PC-9 (cell line): ENCODE measurements around the gene NAA38. TPM values are rescaled to one million over a fixed set of nuclear protein-coding genes. Genes with fewer than 3 reads are reported as not detected.

ENCODE experiments used
- BruUV-seq: library from RNA; stranded (reverse); fragments of 400-500 nt; replicated peaks from 2 replicates; lab custom pipeline; 2021; lab: Mats Ljungman, UMichigan
- CTCF ChIA-PET: fragments of 300-600 bp; sonication (Branson Sonifier 250); formaldehyde crosslinking; loops from one replicate; lab custom pipeline; 2022; ENCODE audit warnings: antibody characterized with exemption; lab: Charles Lee
- POLR2A ChIA-PET: fragments of 300-600 bp; sonication (Branson Sonifier 250); formaldehyde crosslinking; loops from one replicate; lab custom pipeline; 2022; ENCODE audit warnings: antibody characterized with exemption; ENCODE audit not compliant: unreplicated experiment; lab: Charles Lee
- DNase-seq, 2 experiments: peaks; one replicate each; pipeline versions ENCODE4 v3.0.0 to v3.0.0-alpha.2; 2015 to 2022; ENCODE audit warnings: mixed read lengths in 1 of 2
- H2AFZ ChIP-seq: fragments of 200-600 bp; sonication (generic); 2 replicates; pipeline ENCODE4 v1.8.1; 2017; ENCODE audit warnings: antibody characterized with exemption
- H3F3A ChIP-seq: fragments of 200-600 bp; sonication (generic); 2 replicates; pipeline ENCODE4 v1.8.1; 2017; ENCODE audit warnings: antibody characterized with exemption, mild to moderate bottlenecking, low read depth; ENCODE audit not compliant: insufficient read depth
- H3K27ac ChIP-seq: fragments of 200-600 bp; sonication (generic); 2 replicates; pipeline ENCODE4 v1.6.1; 2016; ENCODE audit warnings: mixed run types
- H3K27me3 ChIP-seq: fragments of 200-600 bp; sonication (generic); 2 replicates; pipeline ENCODE4 v1.6.1; 2016; ENCODE audit warnings: low read depth, mixed run types; ENCODE audit not compliant: insufficient read depth
- H3K36me3 ChIP-seq: fragments of 200-600 bp; sonication (generic); 2 replicates; pipeline ENCODE4 v1.6.1; 2016; ENCODE audit warnings: low read depth, mixed run types
- H3K4me1 ChIP-seq: fragments of 200-600 bp; sonication (generic); replicated peaks from 2 replicates; pipeline ENCODE4 v1.6.1; 2016; ENCODE audit warnings: mixed run types; ENCODE audit not compliant: insufficient read depth
- H3K4me2 ChIP-seq: fragments of 200-600 bp; sonication (generic); 2 replicates; pipeline ENCODE4 v1.6.1; 2017; ENCODE audit warnings: mixed run types
- H3K4me3 ChIP-seq: fragments of 200-600 bp; sonication (generic); 2 replicates; pipeline ENCODE4 v1.6.1; 2016; ENCODE audit warnings: mixed run types
- H3K79me2 ChIP-seq: fragments of 200-600 bp; sonication (generic); 2 replicates; pipeline ENCODE4 v1.6.1; 2017; ENCODE audit warnings: low read depth, mixed run types
- H3K9me2 ChIP-seq: fragments of 200-600 bp; sonication (generic); 2 replicates; pipeline ENCODE4 v1.8.1; 2017; ENCODE audit warnings: mild to moderate bottlenecking; ENCODE audit not compliant: insufficient read depth
- H3K9me3 ChIP-seq: fragments of 200-600 bp; sonication (generic); 2 replicates; pipeline ENCODE4 v1.8.1; 2016; ENCODE audit warnings: low read depth; ENCODE audit not compliant: insufficient read depth
- H4K20me1 ChIP-seq: fragments of 200-600 bp; sonication (generic); 2 replicates; pipeline ENCODE4 v1.8.1; 2017; ENCODE audit not compliant: insufficient read depth
- CTCF ChIP-seq: fragments of 200-600 bp; sonication (generic); conservative IDR thresholded peaks from 2 replicates; pipeline ENCODE4 v1.6.1; 2017; ENCODE audit warnings: mixed run types, antibody characterized with exemption, mild to moderate bottlenecking, moderate library complexity
- EZH2 ChIP-seq: fragments of 200-600 bp; sonication (generic); IDR thresholded peaks from 2 replicates; pipeline ENCODE4 v1.8.0; 2017; ENCODE audit warnings: antibody characterized with exemption, low read depth
- intact Hi-C: fragments of 100-400 bp; cut with micrococcal nuclease; formaldehyde crosslinking; loops from one replicate; pipeline ENCODE4 v1.10.0; 2022; ENCODE audit not compliant: unreplicated experiment
- total RNA-seq: library from RNA; stranded (reverse); gene quantifications from 2 replicates; pipeline ENCODE4 v1.2.3, GENCODE V29; 2021

NAA38 gene
- total RNA-seq, 1 experiment from 2014 or later = 159 TPM

GRCh38 chr17:7856011-7856810, 1.1 kb downstream of the NAA38 start:
- H3K9me2 ChIP-seq = no peaks in the 10 kb centered on the region
- no peaks in the 10 kb centered on the region for H3K27me3 ChIP-seq
- peak overlapping the region; percentile 97 for H3K4me3 ChIP-seq
- H3F3A ChIP-seq = peaks cover 11% of the 10 kb centered on the region
- no peaks in the 10 kb centered on the region for H4K20me1 ChIP-seq
- 0 out of 2 replicates have a peak overlapping the region, but pooled peaks have one; percentile 50 for H2AFZ ChIP-seq
- ChIA-PET CTCF (interaction anchor here (0.6 to 1.5 kb wide), 4 partner anchors 11 to 187 kb away, joined by 3 to 12 read pairs (median 7); no protein-coding TSS in a partner anchor), POLR2A (interaction anchor here (0.5 to 0.7 kb wide), 4 partner anchors 15 to 558 kb away, joined by 3 to 6 read pairs (median 4); no protein-coding TSS in a partner anchor)
- H3K9me3 ChIP-seq = no peaks in the 10 kb centered on the region
- intact Hi-C loops = loop anchor here (5.0 to 10.0 kb wide), 2 partner anchors 34 to 271 kb away; partner anchors contain the start of gene MPDU1
- H3K79me2 ChIP-seq = peaks cover 18% of the 10 kb centered on the region
- peak overlapping the region; percentile 79 for H3K27ac ChIP-seq
- peaks cover 13% of the 10 kb centered on the region for H3K4me1 ChIP-seq
- DNase-seq = no peak
- no peak for TF ChIP-seq CTCF
- TF ChIP-seq EZH2 = no peak
- no peaks in the 10 kb centered on the region for H3K36me3 ChIP-seq
- no TSS peak for BruUV-seq
- peak overlapping the region; percentile 97 for H3K4me2 ChIP-seq

- Histone ChIP-seq H3K4me1 (peaks cover 13% of the 10 kb centered on the region), H3K9me3 (no peaks in the 10 kb centered on the region), H3K9me2 (no peaks in the 10 kb centered on the region), H3K4me2 (peak overlapping the region; percentile 97), H3K79me2 (peaks cover 18% of the 10 kb centered on the region), H3F3A (peaks cover 11% of the 10 kb centered on the region), H3K27ac (peak overlapping the region; percentile 79; the same call in 1 of the 2 replicates), H3K4me3 (peak overlapping the region; percentile 97), H4K20me1 (no peaks in the 10 kb centered on the region), H2AFZ (no peak overlapping the region), H3K36me3 (no peaks in the 10 kb centered on the region), H3K27me3 (no peaks in the 10 kb centered on the region)
- POLR2A ChIA-PET = interaction anchor here (0.5 to 0.7 kb wide), 3 partner anchors 15 to 557 kb away, joined by 4 to 6 read pairs (median 5); no protein-coding TSS in a partner anchor
- no TSS peak for BruUV-seq
- intact Hi-C loops = loop anchor here (5.0 to 10.0 kb wide), 2 partner anchors 33 to 271 kb away; partner anchors contain the start of gene MPDU1
- TF ChIP-seq CTCF (no peak), EZH2 (no peak)
- DNase-seq = no peak
- CTCF ChIA-PET = interaction anchor here (0.6 to 0.9 kb wide), 2 partner anchors 11 to 186 kb away, joined by 3 to 7 read pairs; no protein-coding TSS in a partner anchor
Observed at GRCh38 chr17:7855660-7856010, 1.7 kb downstream of the NAA38 start.

GRCh38 chr17:7854851-7855659, 2.3 kb downstream of the NAA38 start, which contains the start of gene TMEM88:
TMEM88 (plus strand) TSS chr17:7855066; CDS start chr17:7855075, 9 bp downstream.
- Histone ChIP-seq H3K9me3 (no peaks in the 10 kb centered on the region), H3K79me2 (peaks cover 18% of the 10 kb centered on the region), H3K36me3 (no peaks in the 10 kb centered on the region), H3K27me3 (no peaks in the 10 kb centered on the region), H3K9me2 (no peaks in the 10 kb centered on the region), H3F3A (peaks cover 11% of the 10 kb centered on the region), H3K27ac (peak within 1 kb of the TSS; percentile 79; the same call in 1 of the 2 replicates), H4K20me1 (no peaks in the 10 kb centered on the region), H2AFZ (no peak within 1 kb of the TSS), H3K4me1 (peaks cover 13% of the 10 kb centered on the region), H3K4me3 (peak within 1 kb of the TSS; percentile 97), H3K4me2 (peak within 1 kb of the TSS; percentile 97)
- no peak for DNase-seq
- ChIA-PET CTCF (interaction anchor here (0.6 kb wide), 1 partner anchor 185 kb away, joined by 7 read pairs; no protein-coding TSS in a partner anchor), POLR2A (interaction anchor here (0.5 to 0.7 kb wide), 3 partner anchors 16 to 557 kb away, joined by 4 to 6 read pairs (median 5); no protein-coding TSS in a partner anchor)
- TF ChIP-seq EZH2 (no peak), CTCF (no peak)
- BruUV-seq = no TSS peak
- intact Hi-C loops = loop anchor here (5.0 to 10.0 kb wide), 2 partner anchors 33 to 270 kb away; partner anchors contain the start of gene MPDU1
